Stimulated activated CD4-positive, alpha-beta T cell treated with anti-CD3 and anti-CD28 coated beads, Interleukin-12 subunit alpha, Interleukin-12 subunit beta, amount 100 ng/mL, for 4 hours (primary cell): ENCODE measurements around the gene NOXA1.
"Not testable (repeated sequence)": the region's sequence is repeated elsewhere in the genome, so short reads cannot be mapped to it uniquely, and the experiment has no call there.

ENCODE experiments used
- DNase-seq: peaks from one replicate; pipeline ENCODE4 v3.0.0-alpha.2; 2020

Gene NOXA1

DNA sequence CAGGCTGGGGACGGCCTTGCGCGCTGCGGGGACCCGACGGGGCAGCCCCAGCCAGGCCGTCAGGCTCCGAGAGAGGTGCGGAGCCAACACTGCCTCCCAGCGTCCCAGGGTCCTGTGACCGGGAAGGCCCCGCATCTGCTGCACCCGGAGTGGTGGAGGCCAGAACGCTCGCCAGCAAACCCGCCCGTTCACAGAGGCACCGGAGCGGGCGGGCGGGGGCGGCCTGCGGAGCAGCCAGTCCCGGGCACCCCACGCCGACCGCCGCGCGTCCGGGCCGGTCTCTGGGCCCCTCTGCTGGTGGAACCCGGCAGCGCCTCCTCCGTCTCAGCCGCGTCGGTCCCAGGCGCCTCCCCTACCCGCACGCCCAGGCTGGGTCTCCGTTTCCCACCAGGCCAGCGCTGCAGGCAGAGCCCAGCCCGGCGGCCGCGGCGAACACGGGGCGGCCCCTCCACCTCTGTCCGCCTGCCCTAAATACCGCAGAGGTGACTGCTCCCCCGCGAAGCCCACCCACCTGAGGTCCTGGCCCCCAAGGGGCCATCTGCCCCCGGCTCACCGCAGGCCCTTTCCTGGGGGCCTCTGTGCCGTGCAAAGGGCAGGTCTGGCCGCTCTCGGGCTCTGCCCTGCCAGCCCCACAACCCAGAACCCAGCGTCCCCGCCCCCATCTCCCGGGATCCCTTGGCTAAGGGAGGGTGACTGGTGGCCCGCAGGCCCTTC lies 16.2 kb upstream of the NOXA1 start:
- peak; percentile 62 for DNase-seq

DNA sequence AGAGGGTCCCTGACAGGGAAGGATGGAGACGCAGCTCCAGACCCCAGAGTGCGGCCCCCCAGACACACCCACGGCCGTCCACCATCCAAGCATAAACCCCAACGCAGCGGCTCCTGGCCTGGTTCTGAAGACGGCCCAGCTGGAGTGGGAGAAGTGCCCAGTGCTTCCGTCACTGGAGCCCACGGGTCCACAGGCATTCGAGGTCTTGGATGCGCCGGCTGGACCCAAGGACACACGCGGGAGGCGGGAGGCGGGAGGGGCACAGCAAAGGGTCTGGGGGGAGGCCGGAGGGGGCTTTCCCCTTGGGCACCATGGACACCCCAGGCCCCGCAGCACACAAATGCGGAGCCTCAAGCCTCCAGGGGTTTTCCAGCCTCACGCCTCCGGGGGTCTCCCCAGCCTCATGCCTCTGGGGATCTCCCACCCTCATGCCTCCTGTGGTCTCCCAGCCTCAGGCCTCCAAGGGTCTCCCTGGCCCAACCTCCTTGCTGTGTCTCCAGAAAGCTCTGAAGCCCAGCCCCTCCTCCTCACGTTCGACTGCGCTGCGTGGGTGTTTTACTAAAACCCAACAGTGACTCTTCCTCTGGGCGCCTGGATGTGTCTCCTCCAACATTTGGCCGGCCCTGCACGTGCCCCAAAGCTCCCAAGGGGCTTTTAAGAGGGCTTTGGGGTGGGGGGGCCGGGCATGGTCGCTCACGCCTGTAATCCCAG lies 15.4 kb upstream of the NOXA1 start:
- no peak for DNase-seq

DNA sequence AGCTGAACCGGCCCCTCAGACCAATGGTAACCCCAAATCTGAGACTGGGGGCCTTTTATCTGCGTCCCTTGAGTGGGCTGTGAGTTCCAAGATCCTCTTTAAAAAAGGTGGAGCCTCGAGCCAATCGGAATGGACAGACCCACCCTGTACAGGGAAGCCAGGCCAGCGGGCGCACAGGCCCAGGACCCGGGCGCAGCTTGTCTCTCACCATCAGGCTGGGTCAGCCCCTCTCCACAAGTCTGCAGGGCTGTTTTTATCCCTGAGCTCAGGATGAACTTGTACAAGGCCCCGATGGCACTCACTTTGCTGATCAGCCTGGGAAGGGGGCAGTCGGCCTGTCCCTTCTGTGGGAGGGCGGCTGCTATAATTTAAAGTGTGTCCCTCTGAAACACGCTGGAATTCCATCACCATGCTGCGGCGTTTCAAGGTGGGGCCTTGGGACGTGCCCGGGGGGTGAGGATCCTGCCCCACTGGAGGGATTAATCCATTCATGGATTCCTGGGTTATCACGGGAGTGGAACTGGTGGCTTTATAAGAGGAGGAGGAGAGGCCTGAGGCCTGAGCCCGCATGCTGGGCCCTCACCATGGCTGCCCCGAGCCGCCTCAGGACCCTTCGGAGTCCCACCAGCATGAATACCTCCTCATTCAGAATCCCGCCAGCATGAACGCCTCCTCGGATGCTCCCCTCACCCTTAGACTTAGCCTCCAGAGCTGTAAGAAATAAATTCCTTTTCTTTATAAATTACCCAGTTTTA lies 14.4 kb upstream of the NOXA1 start:
- no peak for DNase-seq

DNA sequence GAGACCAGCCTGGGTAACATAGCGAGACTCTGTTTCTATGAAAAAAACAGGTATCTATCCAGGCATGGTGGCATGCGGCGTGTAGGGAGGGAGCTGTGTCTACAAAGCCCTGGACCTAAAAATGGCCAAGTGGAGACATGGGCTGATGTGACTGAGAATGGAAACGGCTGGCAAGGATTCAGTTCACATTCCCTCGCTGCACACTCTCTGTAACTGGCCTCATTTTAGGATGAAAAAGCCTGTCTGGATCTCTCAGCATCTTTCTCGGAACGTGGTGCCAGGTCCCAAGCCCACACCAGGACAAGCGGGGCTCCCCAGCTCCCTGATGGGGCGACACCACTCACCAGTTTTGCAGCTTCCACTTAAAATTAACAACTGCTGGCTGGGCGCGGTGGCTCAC lies 13.7 kb upstream of the NOXA1 start:
- DNase-seq: no peak

DNA sequence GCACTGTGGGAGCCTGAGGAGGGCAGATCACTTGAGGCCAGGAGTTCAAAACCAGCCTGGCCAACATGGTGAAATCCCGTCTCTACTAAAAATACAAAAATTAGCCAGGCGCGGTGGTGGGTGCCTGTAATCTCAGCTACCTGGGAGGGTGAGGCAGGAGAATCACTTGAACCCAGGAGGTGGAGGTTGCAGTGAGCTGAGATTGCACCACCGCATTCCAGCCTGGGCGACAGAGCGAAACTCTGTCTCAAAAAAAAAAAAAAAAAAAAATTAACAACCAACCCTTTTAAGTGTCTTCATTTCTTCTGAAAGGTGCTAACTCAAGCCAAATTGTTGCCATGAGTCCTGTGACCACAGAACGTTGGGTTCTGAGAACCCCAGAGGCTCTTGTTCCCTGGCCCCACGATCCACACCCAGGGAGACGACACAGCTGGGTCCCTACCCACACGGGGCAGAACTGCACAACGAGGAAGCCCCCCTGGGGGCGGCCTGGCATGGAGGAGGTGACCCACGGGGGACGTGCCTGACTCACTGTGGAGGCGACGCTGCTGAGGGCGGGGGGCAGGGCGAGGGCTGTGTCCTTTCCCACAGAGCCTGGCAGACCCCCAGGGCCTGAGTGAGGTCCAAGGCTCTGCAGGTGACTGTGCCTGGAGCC lies 12.8 kb upstream of the NOXA1 start:
- not testable (repeated sequence) for DNase-seq

DNA sequence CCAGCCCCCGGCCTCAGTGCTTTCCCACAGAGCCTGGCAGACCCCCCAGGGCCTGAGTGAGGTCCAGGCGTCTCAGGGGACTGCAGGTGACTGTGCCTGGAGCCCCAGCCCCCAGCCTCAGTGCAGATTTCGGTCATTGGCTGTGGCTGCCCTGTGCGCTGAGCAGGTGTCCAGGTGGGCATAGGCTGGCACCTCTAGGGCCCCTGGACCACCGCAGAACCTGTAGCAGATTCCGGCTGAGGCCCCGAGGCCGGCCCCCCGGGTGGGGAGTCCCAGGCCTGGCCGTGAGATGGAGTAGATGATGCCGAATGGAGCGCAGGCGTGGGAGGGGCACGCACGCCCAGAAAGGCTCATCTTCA lies 12.3 kb upstream of the NOXA1 start:
- no peak for DNase-seq

DNA sequence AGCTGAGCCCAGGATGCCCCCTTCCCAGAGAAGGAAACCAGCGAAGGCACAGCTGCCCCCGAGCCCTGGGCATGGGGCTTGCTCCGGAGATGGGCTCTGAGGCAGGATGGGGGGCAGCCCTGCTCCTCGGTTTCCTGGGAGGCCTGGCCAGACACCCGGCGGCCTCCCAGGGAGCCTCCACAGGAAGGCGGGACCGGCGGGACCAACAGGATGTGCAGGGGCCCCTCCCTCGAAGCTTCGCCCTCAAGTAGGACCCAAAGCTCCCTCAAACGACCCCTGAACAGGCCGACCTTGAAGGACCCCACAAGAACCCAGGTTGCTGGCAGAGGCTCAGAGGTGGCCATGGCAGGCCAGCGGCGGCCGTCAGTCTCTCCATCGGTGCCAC lies 11.9 kb upstream of the NOXA1 start:
- no peak for DNase-seq

DNA sequence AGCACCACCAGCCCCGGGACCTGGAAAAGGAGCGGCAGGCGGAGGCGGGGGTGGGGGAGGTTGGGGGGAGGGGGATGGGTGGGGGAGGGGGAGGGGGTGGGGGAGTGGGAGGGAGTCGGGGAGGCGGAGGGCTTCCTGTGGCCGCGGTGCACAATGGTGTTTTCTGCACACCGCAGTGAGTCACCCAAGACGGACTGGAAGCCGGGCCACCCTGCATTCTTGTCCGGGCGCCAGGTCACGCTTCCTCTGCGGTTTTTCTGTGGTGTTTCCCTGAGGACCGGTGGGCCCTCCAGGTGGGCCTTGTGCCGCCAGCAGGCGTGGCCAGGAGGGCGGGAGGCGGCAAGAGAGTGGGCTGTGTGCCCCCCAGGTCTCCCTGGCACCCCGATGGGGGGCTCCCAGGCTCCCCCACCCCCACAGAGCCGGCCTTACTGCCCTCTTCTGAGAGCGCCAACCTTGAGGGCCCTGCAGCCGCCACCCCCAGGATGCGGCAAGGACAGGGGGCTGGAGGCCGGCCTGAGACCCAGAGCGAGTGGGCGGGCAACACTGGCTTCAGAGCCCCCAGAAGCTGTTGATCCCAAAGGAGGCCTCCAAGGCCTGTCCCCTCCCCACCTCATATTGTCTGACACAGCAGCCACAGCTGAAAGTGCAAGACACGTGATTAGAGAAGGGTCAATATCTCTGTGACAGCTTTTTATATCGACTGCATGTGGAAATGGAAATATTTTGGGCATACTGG lies 11.4 kb upstream of the NOXA1 start:
- DNase-seq: no peak

DNA sequence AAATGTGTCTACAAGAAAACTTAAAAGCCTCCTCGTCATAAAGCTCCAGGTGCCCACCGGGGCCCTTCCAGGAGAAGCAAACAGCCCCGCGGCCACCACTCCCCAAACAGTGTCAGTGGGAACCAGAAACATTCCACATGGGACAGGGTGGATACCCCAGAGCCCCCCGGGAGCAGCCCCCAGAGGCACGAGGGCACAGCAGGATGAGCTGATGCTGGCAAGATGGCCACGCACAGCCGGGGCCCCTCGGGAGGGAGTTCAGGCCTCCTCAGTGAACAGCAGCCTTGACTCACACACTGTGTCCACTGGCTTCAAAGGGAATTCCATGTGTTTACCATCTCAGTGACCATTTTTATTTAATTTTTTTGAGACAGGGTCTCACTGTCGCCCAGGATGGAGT lies 10.8 kb upstream of the NOXA1 start:
- DNase-seq: no peak

DNA sequence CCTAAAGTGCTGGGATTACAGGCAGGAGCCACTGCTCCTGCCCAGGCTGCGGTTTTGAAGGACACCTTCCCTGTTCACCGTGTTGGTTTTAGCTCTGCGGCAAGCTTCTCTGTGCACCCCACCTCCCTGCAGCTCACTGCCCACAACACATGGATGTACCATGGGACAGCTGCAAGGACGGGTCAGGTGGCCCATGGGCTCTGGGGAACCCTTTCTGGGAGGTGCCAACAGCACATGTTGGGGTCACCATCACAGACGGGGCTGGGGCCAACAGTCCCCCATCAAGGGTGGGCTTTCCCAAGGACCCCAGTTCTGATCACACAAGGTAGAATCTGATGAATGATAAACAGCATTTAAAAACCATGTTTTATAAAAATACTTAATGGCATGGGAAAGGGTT lies 7.7 kb upstream of the NOXA1 start:
- no peak for DNase-seq

DNA sequence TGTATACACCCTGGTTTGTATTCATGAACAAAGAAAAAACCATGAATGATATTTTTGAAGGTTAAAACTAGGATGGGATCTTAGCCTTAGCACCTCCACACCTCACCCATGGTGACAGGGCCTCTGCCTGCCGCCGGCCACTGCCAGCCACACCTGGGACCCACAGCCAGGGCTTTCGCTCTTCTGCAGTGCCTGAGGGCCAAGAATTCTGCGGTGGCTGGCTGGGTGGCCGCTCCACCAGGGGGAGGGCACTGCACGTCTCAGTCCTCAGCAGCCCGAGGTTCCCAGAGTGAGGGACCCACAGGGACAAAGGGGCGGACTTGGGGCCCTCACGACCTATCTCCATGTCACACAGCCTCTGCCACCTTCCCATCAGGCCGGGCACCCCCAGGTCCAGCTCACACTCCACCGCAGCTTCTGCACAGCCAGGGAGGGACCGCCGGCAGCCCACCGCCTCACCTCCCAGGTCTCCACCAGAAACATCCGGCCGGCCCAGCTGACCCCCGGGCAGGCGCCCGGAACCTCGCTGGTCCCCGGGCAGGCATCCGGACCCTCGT lies 7.1 kb upstream of the NOXA1 start:
- no peak for DNase-seq

DNA sequence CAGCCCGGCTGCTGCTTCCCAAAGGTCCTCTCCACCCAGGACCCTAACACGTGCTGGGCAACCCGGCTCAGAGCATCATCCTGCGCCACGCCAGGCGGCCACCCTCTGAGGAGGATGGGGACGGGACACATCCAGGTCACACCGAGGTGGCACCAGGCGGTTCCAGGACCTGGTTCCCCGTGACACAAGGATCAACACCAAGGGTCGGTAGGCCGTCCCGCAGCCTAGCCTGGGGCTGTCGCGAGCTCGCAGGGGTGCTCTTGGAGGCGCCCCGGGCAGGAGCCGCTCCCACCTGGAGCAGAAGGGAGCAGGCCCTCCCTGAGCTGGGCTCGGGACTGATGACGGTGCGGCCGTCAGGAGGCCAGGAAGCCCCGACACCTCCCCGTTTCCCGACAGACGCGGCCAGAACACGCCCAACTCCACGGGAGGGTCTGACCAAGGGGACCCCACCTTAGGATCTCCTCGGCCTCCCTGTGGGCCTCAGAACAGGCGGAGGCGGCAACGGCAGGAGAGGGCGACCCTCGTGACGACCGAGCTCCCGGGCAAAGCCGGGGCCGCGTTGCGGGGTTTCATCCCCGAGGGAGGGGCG lies 6.5 kb upstream of the NOXA1 start:
- DNase-seq: no peak

DNA sequence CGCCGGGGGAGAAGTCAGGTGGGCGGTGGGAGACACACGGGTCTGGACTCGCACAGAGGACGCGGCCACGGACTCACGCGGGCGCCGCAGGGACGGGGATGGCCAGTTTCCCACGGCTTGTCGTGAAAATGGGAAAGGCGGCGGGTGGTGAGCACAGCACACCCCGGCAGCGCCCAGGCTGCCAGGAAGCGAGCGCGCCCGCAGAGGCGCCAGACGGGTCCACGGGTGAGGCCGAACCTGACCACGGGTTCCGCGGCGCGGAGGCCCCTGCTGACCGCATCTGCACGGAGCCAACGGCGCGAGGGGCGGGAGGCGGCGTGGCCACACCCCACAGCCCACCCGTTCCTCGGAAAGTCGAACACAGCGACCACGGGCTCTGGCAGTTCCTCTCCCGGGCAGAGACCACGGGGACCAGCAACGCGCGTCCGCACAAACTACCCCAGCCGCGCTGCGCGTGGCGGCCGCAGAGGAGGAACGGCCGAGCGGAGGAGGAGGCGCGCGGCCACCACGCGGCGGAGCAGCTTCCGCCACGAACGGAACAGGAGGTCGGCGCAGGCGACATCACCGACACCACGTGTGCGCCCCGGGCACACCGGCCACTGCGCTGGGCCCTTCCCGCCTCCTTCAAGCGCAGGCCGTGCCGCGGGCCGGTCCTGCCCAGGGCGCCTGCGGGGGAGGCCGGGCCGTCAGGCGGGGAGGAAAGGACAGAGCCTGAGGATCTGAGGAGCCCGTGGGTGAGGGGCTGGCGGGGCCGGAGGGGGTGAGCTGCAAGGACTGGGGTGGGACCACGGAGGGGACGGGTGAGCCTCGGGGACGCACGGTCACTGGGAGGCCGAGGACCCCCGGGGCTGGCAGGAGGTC lies 5.8 kb upstream of the NOXA1 start:
- no peak for DNase-seq

DNA sequence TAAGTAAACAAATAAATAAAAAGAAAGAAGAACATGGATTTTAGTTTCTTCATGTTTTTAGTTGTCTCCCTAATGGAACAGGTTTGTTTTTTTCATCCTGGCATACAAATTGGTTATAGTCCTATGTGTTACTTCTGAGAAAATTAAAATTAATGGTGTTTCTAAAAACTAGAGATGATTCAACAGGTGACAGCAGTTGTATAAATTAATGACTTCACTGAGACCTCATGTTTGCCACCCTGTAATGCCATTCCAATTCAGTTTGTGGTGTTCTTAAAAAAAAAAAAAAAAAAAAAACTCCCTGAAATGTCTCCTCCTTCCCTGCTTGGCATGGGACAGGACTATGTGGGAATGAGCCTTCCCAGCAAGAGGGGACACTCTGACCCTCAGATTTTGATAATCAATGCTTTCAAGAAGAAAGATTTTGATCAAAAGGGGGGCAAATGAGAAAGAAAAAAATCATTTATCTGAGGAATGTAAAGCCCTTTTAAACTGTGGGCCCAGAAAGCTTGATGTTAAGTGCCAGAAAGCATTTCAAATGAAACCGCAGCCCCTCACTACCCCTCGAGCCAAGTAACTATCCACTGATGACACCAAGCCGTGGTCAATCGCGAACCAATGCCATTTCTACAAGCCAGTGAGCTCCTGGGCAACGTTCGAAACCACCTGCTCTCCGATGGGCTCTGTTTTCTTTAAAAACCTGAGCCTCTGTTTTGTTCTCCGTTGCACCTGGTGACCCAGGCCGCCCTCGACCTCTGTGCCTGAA lies 1.2 kb upstream of the NOXA1 start:
- no peak for DNase-seq

DNA sequence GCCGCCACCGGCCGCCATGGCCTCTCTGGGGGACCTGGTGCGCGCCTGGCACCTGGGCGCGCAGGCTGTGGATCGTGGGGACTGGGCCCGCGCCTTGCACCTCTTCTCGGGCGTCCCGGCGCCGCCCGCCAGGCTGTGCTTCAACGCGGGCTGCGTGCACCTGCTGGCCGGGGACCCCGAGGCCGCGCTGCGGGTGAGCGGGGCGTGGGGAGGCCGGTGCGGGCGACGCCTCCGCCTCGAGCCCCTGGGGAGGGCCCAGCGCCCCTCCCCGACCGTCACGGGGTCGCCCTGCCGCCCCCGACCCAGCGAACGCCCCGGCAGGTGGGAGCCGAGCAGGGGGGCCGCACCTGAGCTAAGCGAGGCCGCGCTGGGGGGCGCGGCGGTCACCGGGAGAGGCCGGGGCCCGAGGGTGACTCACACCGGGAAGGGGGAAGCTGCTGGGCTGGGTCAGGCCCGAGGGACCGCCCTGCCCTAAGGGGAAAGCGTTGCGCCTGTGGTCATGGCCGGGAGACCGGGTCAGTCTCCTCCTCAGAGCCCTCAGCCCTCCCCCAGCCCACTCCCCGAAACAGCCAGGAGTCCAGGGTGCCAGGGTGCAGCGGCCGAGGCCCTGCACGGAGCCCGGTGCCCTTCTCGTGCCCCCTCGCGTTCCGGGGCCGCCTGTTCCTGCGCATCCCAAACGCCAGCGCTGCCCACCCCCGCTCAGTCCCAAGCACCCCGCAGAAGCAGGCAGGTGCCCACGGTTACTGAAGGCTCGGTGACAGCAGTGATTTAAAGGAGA lies 510 bp downstream of the NOXA1 start:
- DNase-seq: no peak

DNA sequence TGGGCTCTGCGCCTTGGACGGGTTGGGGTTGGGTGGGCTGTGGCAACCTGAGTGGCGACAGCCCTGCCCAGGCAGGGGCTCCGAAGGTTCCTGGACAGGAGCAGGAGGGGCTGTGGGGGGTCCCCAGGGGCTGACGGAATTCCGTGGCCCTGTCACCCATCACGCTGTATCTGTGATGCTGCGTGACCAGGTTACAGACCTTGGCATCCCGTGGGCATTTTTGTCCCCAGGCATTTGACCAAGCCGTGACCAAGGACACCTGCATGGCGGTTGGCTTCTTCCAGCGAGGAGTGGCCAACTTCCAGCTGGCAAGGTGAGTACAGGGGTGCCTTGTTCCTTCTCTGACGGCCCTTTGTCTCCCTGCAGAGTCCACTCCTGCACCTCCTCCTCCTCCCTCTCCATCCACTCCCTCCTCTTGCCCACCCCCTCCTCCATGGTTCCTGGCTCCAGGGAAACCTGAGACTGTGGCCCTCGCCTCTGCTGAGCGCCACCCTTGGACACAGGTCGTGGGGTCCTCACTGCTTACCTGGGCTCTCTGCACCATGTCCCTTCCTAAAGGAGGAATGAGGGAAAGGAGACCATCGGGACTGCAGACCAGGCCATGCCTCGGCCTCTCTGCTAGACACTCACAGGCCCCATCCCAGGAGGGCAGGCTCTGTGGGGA lies 3.0 kb downstream of the NOXA1 start:
- DNase-seq: no peak

DNA sequence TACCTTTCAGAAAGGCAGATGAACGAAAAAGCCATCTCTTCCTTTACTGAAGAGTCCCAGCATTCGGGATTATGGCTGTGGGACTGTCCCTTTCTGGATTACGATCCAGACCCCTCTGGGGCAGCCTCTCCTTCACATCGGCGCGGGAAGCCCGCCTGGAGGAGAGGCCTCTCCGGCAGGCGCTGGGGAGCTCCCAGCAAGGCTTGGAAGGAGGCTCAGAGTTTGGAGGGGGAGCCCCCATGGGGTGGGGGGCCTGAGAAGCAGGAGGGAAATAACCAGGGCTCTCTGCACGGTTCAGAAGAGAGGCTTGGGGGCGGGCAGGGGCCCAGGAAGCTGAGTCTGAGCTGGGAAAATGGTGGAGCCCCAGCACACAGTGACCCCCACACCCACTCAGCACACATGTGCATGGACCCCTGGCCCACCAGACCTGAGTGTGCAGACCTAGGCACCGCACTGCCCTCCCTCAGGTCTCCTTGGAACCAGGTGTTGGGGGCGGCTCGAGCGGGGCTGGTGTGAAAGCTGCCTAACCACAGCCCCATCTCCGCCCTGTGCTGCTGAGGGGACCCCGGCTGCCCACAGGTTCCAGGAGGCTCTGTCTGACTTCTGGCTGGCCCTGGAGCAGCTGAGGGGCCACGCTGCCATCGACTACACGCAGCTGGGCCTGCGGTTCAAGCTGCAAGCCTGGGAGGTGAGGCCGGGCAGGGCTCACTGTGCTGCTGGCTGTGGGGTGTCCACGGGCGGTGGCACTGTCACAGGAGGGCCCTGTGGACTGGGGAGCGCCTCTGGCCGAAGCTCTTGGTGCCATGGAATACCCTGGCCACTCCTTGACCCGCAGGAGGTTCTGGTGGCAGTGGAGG lies 4.5 kb downstream of the NOXA1 start:
- no peak for DNase-seq

DNA sequence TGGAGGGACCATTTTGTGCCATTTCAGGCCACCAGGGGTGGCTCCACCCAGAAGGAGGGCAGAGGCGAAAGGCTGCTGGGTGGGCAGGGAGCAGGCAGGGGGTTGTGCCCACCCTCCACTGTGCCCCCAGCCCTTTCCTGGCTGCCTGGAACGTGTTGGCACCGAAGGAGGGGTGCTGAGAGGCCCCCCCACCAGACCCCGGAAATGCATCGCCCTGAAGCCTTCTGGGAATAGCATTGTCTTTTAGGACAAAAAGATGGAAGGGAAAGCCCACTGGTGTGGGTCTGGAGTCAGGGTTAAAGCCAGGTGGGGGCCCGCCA lies 5.1 kb downstream of the NOXA1 start:
- no peak for DNase-seq
